ENCODE results near the gene TBC1D16.
A peak's percentile ranks its signal among the peaks of the same experiment; 100 is the strongest.

Gene TBC1D16, protein sequence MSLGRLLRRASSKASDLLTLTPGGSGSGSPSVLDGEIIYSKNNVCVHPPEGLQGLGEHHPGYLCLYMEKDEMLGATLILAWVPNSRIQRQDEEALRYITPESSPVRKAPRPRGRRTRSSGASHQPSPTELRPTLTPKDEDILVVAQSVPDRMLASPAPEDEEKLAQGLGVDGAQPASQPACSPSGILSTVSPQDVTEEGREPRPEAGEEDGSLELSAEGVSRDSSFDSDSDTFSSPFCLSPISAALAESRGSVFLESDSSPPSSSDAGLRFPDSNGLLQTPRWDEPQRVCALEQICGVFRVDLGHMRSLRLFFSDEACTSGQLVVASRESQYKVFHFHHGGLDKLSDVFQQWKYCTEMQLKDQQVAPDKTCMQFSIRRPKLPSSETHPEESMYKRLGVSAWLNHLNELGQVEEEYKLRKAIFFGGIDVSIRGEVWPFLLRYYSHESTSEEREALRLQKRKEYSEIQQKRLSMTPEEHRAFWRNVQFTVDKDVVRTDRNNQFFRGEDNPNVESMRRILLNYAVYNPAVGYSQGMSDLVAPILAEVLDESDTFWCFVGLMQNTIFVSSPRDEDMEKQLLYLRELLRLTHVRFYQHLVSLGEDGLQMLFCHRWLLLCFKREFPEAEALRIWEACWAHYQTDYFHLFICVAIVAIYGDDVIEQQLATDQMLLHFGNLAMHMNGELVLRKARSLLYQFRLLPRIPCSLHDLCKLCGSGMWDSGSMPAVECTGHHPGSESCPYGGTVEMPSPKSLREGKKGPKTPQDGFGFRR

DNA sequence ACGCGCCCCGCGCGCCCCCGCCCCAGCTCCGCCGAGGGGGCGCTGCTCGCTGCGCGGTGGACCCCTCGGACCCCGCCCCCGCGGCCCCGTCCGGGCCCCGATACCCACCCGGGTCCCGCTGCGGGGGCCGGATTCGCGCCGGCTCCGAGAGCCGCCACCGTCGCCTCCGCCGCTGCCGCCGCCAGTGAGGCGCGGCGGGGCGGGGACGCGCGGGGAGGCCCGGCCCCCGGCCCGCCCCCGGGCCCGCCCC, at the start of gene TBC1D16:
TBC1D16 (minus strand) TSS at position 186 of the 250 bp plus-strand sequence. CDS start 22,325 bp downstream, outside the sequence.
- H3K9ac ChIP-seq (ENCODE audit: insufficient read length) = peak within 1 kb of the TSS; percentile 88

GRCh38 chr17:80084773-80085172, 49.1 kb upstream of the TBC1D16 start:
- Histone ChIP-seq H3K9me3 (ENCODE audit: low read depth, low read length) (no peaks in the 10 kb centered on the region), H3K9ac (ENCODE audit: insufficient read length) (no peak overlapping the region), H3K36me3 (ENCODE audit: insufficient read depth, low read length) (no peaks in the 10 kb centered on the region), H3K4me3 (no peak overlapping the region), H3K27ac (no peak overlapping the region)
- no peak for TF ChIP-seq POLR2AphosphoS5 (IDR thresholded peaks at IDR 0.05; ENCODE audit: borderline replicate concordance, low read depth, low read length)
- no peak for TF ChIP-seq EZH2 (IDR thresholded peaks at IDR 0.05)
- TF ChIP-seq FOXP2 (optimal IDR thresholded peaks at IDR 0.05; ENCODE audit: control extremely low read depth, extremely low read length, insufficient read depth) = no peak
- DNase-seq (ENCODE audit: low read depth, low spot score) = no peak

More for the DNA sequence above, at the start of gene TBC1D16:
- H3K27ac ChIP-seq = 0 out of 2 replicates have a peak within 1 kb of the TSS, but pooled peaks have one; percentile 13
- no peak for DNase-seq (ENCODE audit: low read depth, low spot score)
- H3K36me3 ChIP-seq (ENCODE audit: insufficient read depth, low read length) = no peaks in the 10 kb centered on the region
- TF ChIP-seq EZH2 (IDR thresholded peaks at IDR 0.05) = no peak
- TF ChIP-seq POLR2AphosphoS5 (IDR thresholded peaks at IDR 0.05; ENCODE audit: borderline replicate concordance, low read depth, low read length) = no peak
- TF ChIP-seq FOXP2 (optimal IDR thresholded peaks at IDR 0.05; ENCODE audit: control extremely low read depth, extremely low read length, insufficient read depth) = no peak
- no peaks in the 10 kb centered on the region for H3K9me3 ChIP-seq (ENCODE audit: low read depth, low read length)
- H3K4me3 ChIP-seq = peak within 1 kb of the TSS; percentile 95

DNA sequence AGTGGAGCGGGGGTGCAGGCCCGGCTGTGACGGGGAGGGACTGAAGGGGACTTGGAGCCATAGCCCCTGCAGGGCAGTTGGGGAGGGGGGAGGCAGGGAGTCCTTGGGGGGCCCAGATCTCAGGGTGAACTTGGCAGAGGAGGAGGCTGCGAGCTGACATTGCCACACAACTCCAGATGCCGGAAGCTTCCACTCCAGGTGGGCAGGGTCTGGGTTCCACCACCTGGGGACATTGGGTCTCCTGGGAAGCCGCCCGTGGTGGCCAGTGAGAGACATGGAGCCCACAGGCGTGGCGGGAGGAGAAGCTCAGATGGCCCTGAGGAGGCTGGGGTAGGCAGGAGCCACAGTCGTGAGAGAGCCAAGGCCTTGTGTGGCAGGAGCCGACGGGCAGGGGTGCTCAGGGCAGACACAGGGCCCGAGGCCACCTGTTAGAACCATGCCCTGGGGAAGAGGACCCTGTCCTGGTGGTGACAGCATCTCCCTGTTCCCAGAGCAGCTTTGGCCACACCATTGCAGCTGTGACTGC, 47.5 kb upstream of the TBC1D16 start:
- Histone ChIP-seq H3K4me3 (no peak overlapping the region), H3K9ac (ENCODE audit: insufficient read length) (no peak overlapping the region), H3K9me3 (ENCODE audit: low read depth, low read length) (no peaks in the 10 kb centered on the region), H3K36me3 (ENCODE audit: insufficient read depth, low read length) (no peaks in the 10 kb centered on the region), H3K27ac (no peak overlapping the region)
- no peak for TF ChIP-seq EZH2 (IDR thresholded peaks at IDR 0.05)
- no peak for TF ChIP-seq POLR2AphosphoS5 (IDR thresholded peaks at IDR 0.05; ENCODE audit: borderline replicate concordance, low read depth, low read length)
- no peak for DNase-seq (ENCODE audit: low read depth, low spot score)

GRCh38 chr17:80082403-80083135, 46.9 kb upstream of the TBC1D16 start:
- no peak overlapping the region for H3K9ac ChIP-seq (ENCODE audit: insufficient read length)
- DNase-seq (ENCODE audit: low read depth, low spot score) = peak; percentile 8

GRCh38 chr17:80081596-80081995, 45.9 kb upstream of the TBC1D16 start:
- no peak overlapping the region for H3K9ac ChIP-seq (ENCODE audit: insufficient read length)
- H3K27ac ChIP-seq = no peak overlapping the region
- no peaks in the 10 kb centered on the region for H3K36me3 ChIP-seq (ENCODE audit: insufficient read depth, low read length)
- no peak overlapping the region for H3K4me3 ChIP-seq
- H3K9me3 ChIP-seq (ENCODE audit: low read depth, low read length) = no peaks in the 10 kb centered on the region
- TF ChIP-seq EZH2 (IDR thresholded peaks at IDR 0.05) (no peak), FOXP2 (optimal IDR thresholded peaks at IDR 0.05; ENCODE audit: control extremely low read depth, extremely low read length, insufficient read depth) (no peak), POLR2AphosphoS5 (IDR thresholded peaks at IDR 0.05; ENCODE audit: borderline replicate concordance, low read depth, low read length) (no peak)
- DNase-seq (ENCODE audit: low read depth, low spot score) = no peak

More at GRCh38 chr17:80082403-80083135, 46.9 kb upstream of the TBC1D16 start:
- Histone ChIP-seq H3K4me3 (no peak overlapping the region), H3K27ac (no peak overlapping the region), H3K9me3 (ENCODE audit: low read depth, low read length) (no peaks in the 10 kb centered on the region), H3K36me3 (ENCODE audit: insufficient read depth, low read length) (no peaks in the 10 kb centered on the region)
- no peak for TF ChIP-seq FOXP2 (optimal IDR thresholded peaks at IDR 0.05; ENCODE audit: control extremely low read depth, extremely low read length, insufficient read depth)
- TF ChIP-seq POLR2AphosphoS5 (IDR thresholded peaks at IDR 0.05; ENCODE audit: borderline replicate concordance, low read depth, low read length) = no peak

GRCh38 chr17:80080081-80080480, 44.4 kb upstream of the TBC1D16 start:
- H3K36me3 ChIP-seq (ENCODE audit: insufficient read depth, low read length) = no peaks in the 10 kb centered on the region
- H3K4me3 ChIP-seq = no peak overlapping the region
- no peaks in the 10 kb centered on the region for H3K9me3 ChIP-seq (ENCODE audit: low read depth, low read length)
- TF ChIP-seq EZH2 (IDR thresholded peaks at IDR 0.05) (no peak), POLR2AphosphoS5 (IDR thresholded peaks at IDR 0.05; ENCODE audit: borderline replicate concordance, low read depth, low read length) (no peak), FOXP2 (optimal IDR thresholded peaks at IDR 0.05; ENCODE audit: control extremely low read depth, extremely low read length, insufficient read depth) (no peak)
- H3K9ac ChIP-seq (ENCODE audit: insufficient read length) = no peak overlapping the region
- no peak overlapping the region for H3K27ac ChIP-seq
- no peak for DNase-seq (ENCODE audit: low read depth, low spot score)

DNA sequence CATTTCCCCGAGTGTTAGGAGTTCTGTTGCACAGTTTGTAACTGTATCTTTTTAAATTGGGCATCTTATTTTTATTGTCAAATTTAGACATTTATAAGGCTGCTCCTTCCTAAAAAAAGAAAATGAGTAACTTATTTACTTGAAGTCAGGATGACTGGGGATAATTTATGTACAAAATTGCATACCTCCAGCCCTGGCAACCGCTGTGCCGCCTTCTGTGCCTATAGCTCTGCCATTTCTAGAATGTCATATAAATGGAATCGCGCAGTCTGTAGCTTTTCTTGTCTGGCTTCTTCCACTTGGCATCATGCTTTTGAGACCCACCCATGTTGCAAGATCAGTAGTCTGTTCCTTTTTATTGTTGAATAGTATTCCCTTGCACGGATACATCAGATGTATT, 36.7 kb upstream of the TBC1D16 start:
- Histone ChIP-seq H3K27ac (no peak overlapping the region), H3K4me3 (no peak overlapping the region), H3K36me3 (ENCODE audit: insufficient read depth, low read length) (no peaks in the 10 kb centered on the region), H3K9me3 (ENCODE audit: low read depth, low read length) (no peaks in the 10 kb centered on the region), H3K9ac (ENCODE audit: insufficient read length) (no peak overlapping the region)
- DNase-seq (ENCODE audit: low read depth, low spot score) = no peak
- no peak for TF ChIP-seq EZH2 (IDR thresholded peaks at IDR 0.05)
- no peak for TF ChIP-seq POLR2AphosphoS5 (IDR thresholded peaks at IDR 0.05; ENCODE audit: borderline replicate concordance, low read depth, low read length)
- no peak for TF ChIP-seq FOXP2 (optimal IDR thresholded peaks at IDR 0.05; ENCODE audit: control extremely low read depth, extremely low read length, insufficient read depth)

Measured in SK-N-MC (cell line).